Memory B cell (primary cell): ENCODE data around the gene TPST1.
"Not testable (repeated sequence)": the region's sequence is repeated elsewhere in the genome, so short reads cannot be mapped to it uniquely, and the experiment has no call there.

Source experiments
- ATAC-seq: fragments of 150-1000 bp; cut with Tn5 transposase; 2 replicates; pipeline ENCODE4 v1.10.0; 2021; ENCODE audit warnings: low read depth, mild to moderate bottlenecking, moderate library complexity
- DNase-seq, 2 donors: peaks; one replicate each; pipeline ENCODE4 v3.0.0; 2022; ENCODE audit warnings: low spot score in 2 of 2
- H3K27ac Mint-ChIP-seq: one replicate; pipeline ENCODE4 v1.8.0; 2022; ENCODE audit warnings: mild to moderate bottlenecking, moderate library complexity, mixed read lengths
- H3K27me3 Mint-ChIP-seq: one replicate; pipeline ENCODE4 v1.8.0; 2022; ENCODE audit warnings: mixed read lengths
- H3K36me3 Mint-ChIP-seq: one replicate; pipeline ENCODE4 v1.8.0; 2022; ENCODE audit warnings: mild to moderate bottlenecking, mixed read lengths
- H3K4me1 Mint-ChIP-seq: one replicate; pipeline ENCODE4 v1.8.0; 2022; ENCODE audit warnings: mixed read lengths
- H3K4me3 Mint-ChIP-seq: one replicate; pipeline ENCODE4 v1.8.0; 2022; ENCODE audit warnings: mild to moderate bottlenecking, moderate library complexity, mixed read lengths
- H3K9me3 Mint-ChIP-seq: one replicate; pipeline ENCODE4 v1.8.0; 2022; ENCODE audit warnings: mixed read lengths

The TPST1 gene

DNA sequence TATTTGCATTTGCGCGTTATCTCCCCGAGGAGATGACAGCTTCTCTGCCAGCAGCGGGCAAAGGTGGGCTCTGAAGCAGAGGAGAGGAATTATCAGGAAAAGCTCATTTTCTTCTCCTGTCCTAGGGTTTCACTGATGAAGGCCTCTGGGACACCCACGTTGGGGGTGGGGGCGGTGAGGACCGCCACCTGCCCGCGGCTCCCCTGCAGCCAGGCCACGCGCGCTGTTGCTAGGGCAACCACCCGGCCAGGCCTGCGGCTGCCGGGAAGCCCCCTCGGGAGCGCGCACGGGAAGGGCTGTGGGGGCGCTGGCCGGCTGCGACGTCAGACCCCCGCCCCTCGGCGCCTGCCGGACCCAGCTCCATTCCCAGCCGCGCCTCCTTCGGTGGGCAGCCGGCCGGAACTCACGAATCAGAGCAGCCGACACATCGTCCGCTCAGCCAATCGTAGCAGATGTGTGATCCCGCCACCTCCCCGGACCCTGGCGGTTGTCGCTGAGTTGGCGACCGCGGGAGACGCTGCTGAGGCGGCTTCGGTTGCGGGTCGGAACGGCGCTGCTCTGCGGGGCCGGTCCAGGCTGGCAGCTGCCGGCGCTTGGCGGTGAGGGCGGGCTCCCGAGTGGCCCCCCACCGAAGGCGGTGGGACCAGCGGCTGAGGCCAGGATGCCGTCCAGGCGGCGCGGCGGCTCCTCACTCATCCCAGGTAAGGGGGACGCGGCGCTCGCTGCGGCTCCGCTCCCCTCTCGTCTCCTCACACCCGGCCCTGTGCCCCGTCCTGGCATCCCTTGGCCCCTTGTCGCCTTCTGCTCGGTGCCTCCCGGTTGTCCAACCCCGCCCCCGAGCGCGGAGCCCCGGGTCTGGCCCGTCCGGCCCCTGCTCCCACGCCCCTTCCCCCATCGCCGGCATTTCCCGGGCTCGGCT lies at the start of gene TPST1:
Gene TPST1, plus strand, starts transcription at position 513 of the 919 bp plus-strand sequence. CDS start 35,092 bp downstream, outside the sequence.
- no peaks in the 10 kb centered on the region for H3K9me3 Mint-ChIP-seq
- peak; percentile 94 to 97 for DNase-seq
- peaks cover 28% of the 10 kb centered on the region for H3K4me1 Mint-ChIP-seq
- peaks cover 1% of the 10 kb centered on the region for H3K27me3 Mint-ChIP-seq
- peak within 1 kb of the TSS; percentile 90 for H3K4me3 Mint-ChIP-seq
- no peaks in the 10 kb centered on the region for H3K36me3 Mint-ChIP-seq
- ATAC-seq = peak; percentile 87
- H3K27ac Mint-ChIP-seq = peak within 1 kb of the TSS; percentile 87

GRCh38 chr7:66156035-66156434 lies 49.1 kb upstream of the TPST1 start:
- H3K36me3 Mint-ChIP-seq = peaks cover 33% of the 10 kb centered on the region
- H3K4me3 Mint-ChIP-seq, DNase-seq, H3K4me1 Mint-ChIP-seq, H3K9me3 Mint-ChIP-seq, H3K27me3 Mint-ChIP-seq, H3K27ac Mint-ChIP-seq, ATAC-seq: not testable (repeated sequence)

DNA sequence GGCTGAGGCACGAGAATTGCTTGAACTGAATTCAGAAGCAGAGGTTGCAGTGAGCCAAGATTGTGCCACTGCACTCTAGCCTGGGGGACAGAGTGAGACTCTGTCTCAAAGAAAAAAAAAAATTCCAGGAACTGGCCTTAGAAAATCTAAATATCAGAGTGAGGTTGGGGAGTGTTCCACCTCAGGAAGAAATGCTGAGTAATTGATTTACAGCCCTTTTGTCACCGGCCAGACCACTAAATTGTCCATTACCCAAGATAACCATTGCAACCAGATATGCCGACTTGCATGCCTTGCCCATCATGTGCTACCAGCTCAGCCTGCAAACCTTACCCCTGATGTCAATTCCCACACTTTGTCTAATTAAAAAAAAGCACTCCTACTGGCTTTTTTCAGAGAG lies 48.1 kb upstream of the TPST1 start:
- no peak overlapping the region for H3K27ac Mint-ChIP-seq
- no peaks in the 10 kb centered on the region for H3K4me1 Mint-ChIP-seq
- H3K4me3 Mint-ChIP-seq = no peak overlapping the region
- H3K27me3 Mint-ChIP-seq = no peaks in the 10 kb centered on the region
- no peak for ATAC-seq
- H3K9me3 Mint-ChIP-seq = peaks cover 1% of the 10 kb centered on the region
- peaks cover 34% of the 10 kb centered on the region for H3K36me3 Mint-ChIP-seq
- no peak for DNase-seq

- ATAC-seq = no peak
- H3K27ac Mint-ChIP-seq = no peak overlapping the region
Measured at GRCh38 chr7:66162622-66163021, 42.5 kb upstream of the TPST1 start.

DNA sequence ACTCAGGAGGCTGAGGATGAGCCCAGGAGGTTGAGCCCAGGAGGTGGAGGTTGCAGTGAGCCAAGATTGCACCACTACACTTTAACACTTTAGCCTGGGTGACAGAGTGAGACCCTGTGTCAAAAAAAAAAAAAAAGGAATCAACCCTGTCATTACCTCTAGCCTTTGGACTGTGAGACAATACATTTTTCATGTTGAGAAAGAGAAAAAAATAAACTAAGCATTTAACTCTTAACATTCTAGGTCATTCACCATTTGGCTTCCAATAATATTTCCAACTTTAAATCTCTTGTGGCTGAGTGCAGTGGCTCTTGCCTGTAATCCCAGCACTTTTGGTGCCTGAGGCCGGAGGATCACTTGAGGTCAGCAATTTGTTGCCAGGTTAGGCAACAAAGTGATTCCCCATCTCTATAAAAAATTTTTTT lies 41.9 kb upstream of the TPST1 start:
- Mint-ChIP-seq H3K4me3 (no peak overlapping the region), H3K36me3 (peaks cover 8% of the 10 kb centered on the region)

More at GRCh38 chr7:66162622-66163021, 42.5 kb upstream of the TPST1 start:
- Mint-ChIP-seq H3K36me3 (peaks cover 12% of the 10 kb centered on the region), H3K9me3 (peaks cover 1% of the 10 kb centered on the region), H3K27me3 (no peaks in the 10 kb centered on the region), H3K4me1 (no peaks in the 10 kb centered on the region), H3K4me3 (no peak overlapping the region)
- DNase-seq = no peak

GRCh38 chr7:66164356-66164755 lies 40.8 kb upstream of the TPST1 start:
- peaks cover 4% of the 10 kb centered on the region for H3K36me3 Mint-ChIP-seq
- no peak for DNase-seq
- no peak for ATAC-seq
- H3K4me3 Mint-ChIP-seq = no peak overlapping the region
- no peaks in the 10 kb centered on the region for H3K9me3 Mint-ChIP-seq
- H3K27me3 Mint-ChIP-seq = no peaks in the 10 kb centered on the region
- H3K27ac Mint-ChIP-seq = no peak overlapping the region
- no peaks in the 10 kb centered on the region for H3K4me1 Mint-ChIP-seq

More for the DNA sequence above, 41.9 kb upstream of the TPST1 start:
- ATAC-seq = no peak
- no peaks in the 10 kb centered on the region for H3K9me3 Mint-ChIP-seq
- H3K4me1 Mint-ChIP-seq = no peaks in the 10 kb centered on the region
- no peaks in the 10 kb centered on the region for H3K27me3 Mint-ChIP-seq
- DNase-seq = no peak
- H3K27ac Mint-ChIP-seq = no peak overlapping the region

GRCh38 chr7:66167773-66168387 lies 37.3 kb upstream of the TPST1 start:
- no peak overlapping the region for H3K4me3 Mint-ChIP-seq

GRCh38 chr7:66169616-66170015 lies 35.5 kb upstream of the TPST1 start:
- DNase-seq = no peak
- no peak overlapping the region for H3K27ac Mint-ChIP-seq

More at GRCh38 chr7:66167773-66168387, 37.3 kb upstream of the TPST1 start:
- peaks cover 1% of the 10 kb centered on the region for H3K27me3 Mint-ChIP-seq
- H3K9me3 Mint-ChIP-seq = no peaks in the 10 kb centered on the region
- DNase-seq (no peak), ATAC-seq (no peak)
- peaks cover under 1% of the 10 kb centered on the region for H3K4me1 Mint-ChIP-seq
- no peak overlapping the region for H3K27ac Mint-ChIP-seq
- H3K36me3 Mint-ChIP-seq = no peaks in the 10 kb centered on the region

GRCh38 chr7:66170309-66171231 lies 34.6 kb upstream of the TPST1 start:
- H3K27ac Mint-ChIP-seq = no peak overlapping the region
- no peak for ATAC-seq

More at GRCh38 chr7:66169616-66170015, 35.5 kb upstream of the TPST1 start:
- H3K4me3 Mint-ChIP-seq = no peak overlapping the region
- no peaks in the 10 kb centered on the region for H3K9me3 Mint-ChIP-seq
- peaks cover 1% of the 10 kb centered on the region for H3K27me3 Mint-ChIP-seq
- peaks cover 4% of the 10 kb centered on the region for H3K4me1 Mint-ChIP-seq
- H3K36me3 Mint-ChIP-seq = no peaks in the 10 kb centered on the region
- no peak for ATAC-seq

GRCh38 chr7:66172536-66173401 lies 32.4 kb upstream of the TPST1 start:
- not testable (repeated sequence) for H3K4me1 Mint-ChIP-seq, DNase-seq, H3K36me3 Mint-ChIP-seq, H3K4me3 Mint-ChIP-seq, H3K27me3 Mint-ChIP-seq, H3K9me3 Mint-ChIP-seq
- ATAC-seq = peak; percentile 35
- peak overlapping the region; percentile 17 for H3K27ac Mint-ChIP-seq

More at GRCh38 chr7:66170309-66171231, 34.6 kb upstream of the TPST1 start:
- no peaks in the 10 kb centered on the region for H3K36me3 Mint-ChIP-seq
- peaks cover 1% of the 10 kb centered on the region for H3K27me3 Mint-ChIP-seq
- no peak for DNase-seq
- H3K9me3 Mint-ChIP-seq = no peaks in the 10 kb centered on the region
- H3K4me1 Mint-ChIP-seq = peaks cover 4% of the 10 kb centered on the region
- no peak overlapping the region for H3K4me3 Mint-ChIP-seq

DNA sequence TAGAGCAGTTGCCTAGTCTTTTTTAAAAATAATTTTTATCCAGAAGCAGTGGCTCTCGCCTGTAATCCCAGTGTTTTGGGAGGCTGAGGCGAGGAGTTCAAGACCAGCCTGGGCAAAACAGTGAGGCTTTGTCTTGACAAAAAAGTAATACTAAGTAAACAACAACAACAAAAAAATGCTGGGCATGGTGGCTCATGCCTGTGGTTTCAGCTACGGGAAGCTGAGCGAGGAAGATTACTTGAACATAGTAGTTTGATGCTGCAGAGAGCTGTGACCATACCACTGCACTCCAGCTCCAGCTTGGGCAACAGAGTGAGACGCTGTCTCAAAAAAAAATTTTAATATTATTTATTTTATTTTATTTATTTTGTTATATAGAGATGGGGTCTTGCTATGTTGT lies 31.3 kb upstream of the TPST1 start:
- H3K4me3 Mint-ChIP-seq = no peak overlapping the region

GRCh38 chr7:66175006-66175405 lies 30.1 kb upstream of the TPST1 start:
- not testable (repeated sequence) for H3K4me1 Mint-ChIP-seq, H3K9me3 Mint-ChIP-seq, DNase-seq, H3K4me3 Mint-ChIP-seq, H3K36me3 Mint-ChIP-seq, H3K27ac Mint-ChIP-seq, H3K27me3 Mint-ChIP-seq, ATAC-seq

More for the DNA sequence above, 31.3 kb upstream of the TPST1 start:
- Mint-ChIP-seq H3K36me3 (no peaks in the 10 kb centered on the region), H3K27me3 (peaks cover 1% of the 10 kb centered on the region), H3K4me1 (peaks cover 4% of the 10 kb centered on the region), H3K27ac (no peak overlapping the region), H3K9me3 (no peaks in the 10 kb centered on the region)
- DNase-seq (no peak), ATAC-seq (no peak)

DNA sequence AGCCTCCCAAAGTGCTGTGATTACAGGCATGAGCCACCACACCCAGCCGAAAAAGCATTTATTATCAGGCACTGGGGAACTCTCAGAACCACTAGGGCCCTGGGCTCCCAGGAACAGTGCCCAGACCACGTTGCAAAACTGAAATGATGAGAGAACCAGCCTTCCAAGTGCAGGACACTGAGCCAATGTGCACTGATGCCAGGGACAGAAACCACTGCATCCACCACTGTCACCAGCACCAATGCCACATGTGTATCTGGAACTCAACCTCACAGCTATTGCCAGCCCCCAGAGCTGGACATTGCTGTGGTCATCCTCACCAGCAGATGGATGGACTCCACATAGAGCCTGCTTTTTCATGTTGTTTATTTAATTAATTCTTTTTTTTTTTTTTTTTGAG lies 28.2 kb upstream of the TPST1 start:
- Mint-ChIP-seq H3K4me1 (peaks cover 4% of the 10 kb centered on the region), H3K4me3 (no peak overlapping the region), H3K9me3 (no peaks in the 10 kb centered on the region), H3K36me3 (no peaks in the 10 kb centered on the region), H3K27ac (no peak overlapping the region), H3K27me3 (no peaks in the 10 kb centered on the region)
- ATAC-seq = no peak
- no peak for DNase-seq
